H9 (cell line): ENCODE results near the gene FARS2. TPM values are rescaled to one million over a fixed set of nuclear protein-coding genes. Genes with fewer than 3 reads are reported as not detected.

Experiments used
- DNase-seq: peaks from one replicate; pipeline ENCODE4 v3.0.0-alpha.2; 2017
- H2AFZ ChIP-seq: one replicate; pipeline ENCODE4 v1.6.1; 2013; ENCODE audit warnings: mild to moderate bottlenecking, low read length, control low read depth, moderate library complexity
- H2AK5ac ChIP-seq: 2 replicates; pipeline ENCODE4 v1.6.1; 2013; ENCODE audit warnings: low read length, control low read depth, mixed read lengths; ENCODE audit not compliant: insufficient read length
- H2BK120ac ChIP-seq: one replicate; pipeline ENCODE4 v1.6.1; 2013; ENCODE audit warnings: low read depth, mild to moderate bottlenecking, low read length, control low read depth, inconsistent platforms; ENCODE audit not compliant: poor library complexity, severe bottlenecking
- H2BK12ac ChIP-seq: 2 replicates; pipeline ENCODE4 v1.6.1; 2013; ENCODE audit warnings: low read length, control low read depth, mixed read lengths, low read depth; ENCODE audit not compliant: insufficient read length
- H2BK15ac ChIP-seq: 2 replicates; pipeline ENCODE4 v1.6.1; 2013; ENCODE audit warnings: low read depth, low read length, control low read depth
- H2BK20ac ChIP-seq: one replicate; pipeline ENCODE4 v1.6.1; 2013; ENCODE audit warnings: low read depth, mild to moderate bottlenecking, low read length, control low read depth, inconsistent platforms; ENCODE audit not compliant: poor library complexity, severe bottlenecking
- H2BK5ac ChIP-seq: 2 replicates; pipeline ENCODE4 v1.6.1; 2013; ENCODE audit warnings: low read length, control low read depth, mixed read lengths; ENCODE audit not compliant: insufficient read length
- H3K14ac ChIP-seq: 2 replicates; pipeline ENCODE4 v1.6.1; 2013; ENCODE audit warnings: low read length, control low read depth; ENCODE audit not compliant: insufficient read depth
- H3K18ac ChIP-seq: 2 replicates; pipeline ENCODE4 v1.6.1; 2013; ENCODE audit warnings: low read depth, mild to moderate bottlenecking, mixed read lengths, low read length, control low read depth; ENCODE audit not compliant: insufficient read length
- H3K23ac ChIP-seq: 2 replicates; pipeline ENCODE4 v1.6.1; 2013; ENCODE audit warnings: low read length, control low read depth, mixed read lengths, low read depth; ENCODE audit not compliant: insufficient read length
- H3K23me2 ChIP-seq: 2 replicates; pipeline ENCODE4 v1.6.1; 2013; ENCODE audit warnings: low read depth, mild to moderate bottlenecking, mixed read lengths, low read length, control low read depth; ENCODE audit not compliant: insufficient read length, poor library complexity, severe bottlenecking
- H3K27ac ChIP-seq: 2 replicates; pipeline ENCODE4 v1.5.1; 2013; ENCODE audit warnings: low read length, control low read depth, mixed read lengths, low read depth; ENCODE audit not compliant: insufficient read length
- H3K27me3 ChIP-seq: 2 replicates; pipeline ENCODE4 v1.6.1; 2013; ENCODE audit warnings: low read length, control low read depth, inconsistent platforms; ENCODE audit not compliant: insufficient read depth
- H3K4ac ChIP-seq: 2 replicates; pipeline ENCODE4 v1.6.1; 2013; ENCODE audit warnings: low read depth, mild to moderate bottlenecking, control low read depth, inconsistent platforms, low read length, moderate library complexity
- H3K4me1 ChIP-seq: 2 replicates; pipeline ENCODE4 v1.6.1; 2013; ENCODE audit warnings: low read length, control low read depth, inconsistent platforms; ENCODE audit not compliant: insufficient read depth
- H3K4me2 ChIP-seq: 2 replicates; pipeline ENCODE4 v1.6.1; 2013; ENCODE audit warnings: low read length, control low read depth, mixed read lengths; ENCODE audit not compliant: insufficient read length, insufficient read depth
- H3K56ac ChIP-seq: 2 replicates; pipeline ENCODE4 v1.6.1; 2013; ENCODE audit warnings: low read depth, mild to moderate bottlenecking, mixed read lengths, low read length, control low read depth; ENCODE audit not compliant: insufficient read length
- H3K79me1 ChIP-seq: 2 replicates; pipeline ENCODE4 v1.6.1; 2013; ENCODE audit warnings: low read depth, mild to moderate bottlenecking, moderate library complexity, low read length, control low read depth, inconsistent platforms; ENCODE audit not compliant: insufficient read depth, poor library complexity, severe bottlenecking
- H3K79me2 ChIP-seq: 2 replicates; pipeline ENCODE4 v1.6.1; 2013; ENCODE audit warnings: low read length, control low read depth, inconsistent platforms; ENCODE audit not compliant: insufficient read depth
- H3K9ac ChIP-seq: 2 replicates; pipeline ENCODE4 v1.6.1; 2013; ENCODE audit warnings: low read length, control low read depth, mixed read lengths; ENCODE audit not compliant: insufficient read length; ENCODE audit errors: extremely low read depth
- H3K9me3 ChIP-seq: one replicate; pipeline ENCODE4 v1.6.1; 2013; ENCODE audit warnings: low read depth, low read length, inconsistent platforms; ENCODE audit not compliant: control insufficient read depth
- H3T11ph ChIP-seq: one replicate; pipeline ENCODE4 v1.6.1; 2013; ENCODE audit warnings: mild to moderate bottlenecking, low read length, control low read depth, inconsistent platforms
- H4K20me1 ChIP-seq: one replicate; pipeline ENCODE4 v1.6.1; 2013; ENCODE audit not compliant: control insufficient read depth, insufficient read length, insufficient read depth
- H4K5ac ChIP-seq: 2 replicates; pipeline ENCODE4 v1.6.1; 2013; ENCODE audit warnings: low read depth, mild to moderate bottlenecking, mixed read lengths, low read length, control low read depth; ENCODE audit not compliant: insufficient read length
- H4K8ac ChIP-seq: replicated peaks from 2 replicates; pipeline ENCODE4 v1.6.1; 2013; ENCODE audit warnings: low read length, control low read depth, mixed read lengths, low read depth; ENCODE audit not compliant: insufficient read length
- H4K91ac ChIP-seq: 2 replicates; pipeline ENCODE4 v1.6.1; 2013; ENCODE audit warnings: low read depth, mild to moderate bottlenecking, moderate library complexity, mixed read lengths, low read length, control low read depth; ENCODE audit not compliant: insufficient read length
- H3K27ac Mint-ChIP-seq, 3 experiments: 2 replicates in 2 of 3; 3 replicates in 1 of 3; pipeline ENCODE4 v1.8.0; 2020 to 2021; ENCODE audit warnings: mixed read lengths in 3 of 3, mild to moderate bottlenecking in 1 of 3, moderate library complexity in 1 of 3
- H3K27me3 Mint-ChIP-seq: 2 replicates; pipeline ENCODE4 v1.8.0; 2021; ENCODE audit warnings: low read depth, mild to moderate bottlenecking, moderate library complexity, mixed read lengths
- H3K36me3 Mint-ChIP-seq, 3 experiments: 2 replicates in 2 of 3; 3 replicates in 1 of 3; pipeline ENCODE4 v1.8.0; 2020 to 2021; ENCODE audit warnings: low read depth in 3 of 3, mixed read lengths in 3 of 3; ENCODE audit not compliant: insufficient read depth in 1 of 3
- H3K4me1 Mint-ChIP-seq, 2 experiments: 2 replicates each; pipeline ENCODE4 v1.8.0; 2020; ENCODE audit warnings: mixed read lengths in 2 of 2
- H3K4me3 Mint-ChIP-seq, 2 experiments: 2 replicates in 1 of 2; 3 replicates in 1 of 2; pipeline ENCODE4 v1.8.0; 2020 to 2021; ENCODE audit warnings: mild to moderate bottlenecking in 2 of 2, mixed read lengths in 2 of 2, moderate library complexity in 1 of 2
- H3K9me3 Mint-ChIP-seq, 2 experiments: 2 replicates in 1 of 2; 3 replicates in 1 of 2; pipeline ENCODE4 v1.8.0; 2020; ENCODE audit warnings: mild to moderate bottlenecking in 2 of 2, mixed read lengths in 2 of 2, moderate library complexity in 1 of 2
- WGBS: extraction: QIAGEN DNeasy Blood & Tissue Kit; methylation state at CpG from one replicate; pipeline ENCODE4 v1.1.7; 2013; ENCODE audit warnings: missing lambda C conversion rate, low lambda C conversion rate, mixed read lengths; ENCODE audit not compliant: insufficient read length; ENCODE audit errors: extremely low coverage; 5-methylcytosine and 5-hydroxymethylcytosine counted together
- total RNA-seq: library from RNA; stranded (reverse); gene quantifications from 2 replicates; pipeline ENCODE4 v1.2.1, GENCODE V29; 2021
- TF ChIP-seq, protein P1 (sequence below): fragments of 200-600 bp; sonication (generic); conservative IDR thresholded peaks from 3 replicates; pipeline ENCODE4 v1.8.0; 2021; ENCODE audit warnings: antibody characterized with exemption, mild to moderate bottlenecking

The FARS2 gene
- total RNA-seq, 1 experiment from 2014 or later: 8.5 TPM

DNA sequence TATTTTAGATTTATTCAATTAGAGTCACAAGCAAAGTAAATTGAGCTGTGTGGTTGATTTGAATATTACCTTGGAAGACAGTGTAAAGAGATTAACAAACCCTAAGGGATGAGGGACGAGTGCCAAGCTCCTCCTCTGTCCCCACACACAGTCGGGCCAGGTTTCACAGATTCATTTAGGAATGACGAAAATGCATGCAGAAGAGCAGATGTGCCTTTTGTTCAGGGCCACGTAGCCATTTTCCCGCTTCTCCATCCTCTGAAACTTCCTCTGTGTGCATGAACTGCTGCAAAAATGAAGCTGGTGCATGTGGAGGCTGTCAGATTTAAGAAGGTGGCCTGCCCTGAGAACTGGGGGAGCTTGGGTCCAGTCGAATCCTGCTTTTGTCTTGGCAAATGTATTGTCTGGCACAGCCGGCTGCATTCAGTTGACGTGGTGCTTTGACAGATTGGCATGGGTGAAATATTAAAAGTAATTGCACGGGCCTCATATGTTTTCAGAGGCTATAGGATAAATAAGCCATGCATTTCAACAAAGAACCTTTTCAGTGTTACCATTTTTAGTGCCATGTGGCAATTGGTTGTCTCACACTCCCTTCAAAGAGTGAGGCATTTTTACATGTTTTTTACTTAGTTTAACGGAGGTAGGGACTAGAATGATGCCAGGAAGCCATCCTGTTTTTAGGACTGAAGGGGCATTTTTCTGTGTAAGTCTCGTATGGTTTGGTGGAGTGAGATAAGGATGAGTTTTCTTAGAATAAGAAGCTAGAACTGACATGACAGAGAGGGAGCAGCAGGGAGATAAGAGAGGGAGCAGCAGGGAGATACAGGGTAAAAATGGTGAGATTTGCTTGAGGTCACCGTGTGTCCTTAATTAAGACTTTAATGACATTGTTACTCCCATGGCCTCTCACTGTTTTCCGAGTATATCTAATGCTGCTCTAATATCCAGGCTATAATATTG is 384.3 kb downstream of the FARS2 start:
- no peaks in the 10 kb centered on the region for H3K23me2 ChIP-seq
- H3K27ac ChIP-seq: no peak overlapping the region
- no peak overlapping the region for H3K56ac ChIP-seq
- peaks cover 5% of the 10 kb centered on the region for H3K9me3 ChIP-seq
- no peak overlapping the region for H3K9ac ChIP-seq
- H2AFZ ChIP-seq: no peak overlapping the region
- H3K27me3 Mint-ChIP-seq: no peaks in the 10 kb centered on the region; the same call in 1 of the 2 replicates
- no peak overlapping the region for H3K4ac ChIP-seq
- 0 out of 2 replicates have a peak, but pooled peaks cover 3% of the 10 kb centered on the region for H3K4me1 ChIP-seq
- no peaks in the 10 kb centered on the region for H3K79me2 ChIP-seq
- no peak overlapping the region for H3K14ac ChIP-seq
- H4K8ac ChIP-seq: no peak overlapping the region
- no peak for DNase-seq
- H2BK12ac ChIP-seq: no peak overlapping the region
- peaks cover 0 to 5% of the 10 kb centered on the region in 2 experiments; a peak in 2 of 4 replicates for H3K4me1 Mint-ChIP-seq
- no peak overlapping the region for H2BK5ac ChIP-seq
- no peak overlapping the region for H3K4me3 Mint-ChIP-seq
- H3K18ac ChIP-seq: no peak overlapping the region
- no peaks in the 10 kb centered on the region for H4K20me1 ChIP-seq
- H3K23ac ChIP-seq: no peak overlapping the region
- TF ChIP-seq, protein P1, sequence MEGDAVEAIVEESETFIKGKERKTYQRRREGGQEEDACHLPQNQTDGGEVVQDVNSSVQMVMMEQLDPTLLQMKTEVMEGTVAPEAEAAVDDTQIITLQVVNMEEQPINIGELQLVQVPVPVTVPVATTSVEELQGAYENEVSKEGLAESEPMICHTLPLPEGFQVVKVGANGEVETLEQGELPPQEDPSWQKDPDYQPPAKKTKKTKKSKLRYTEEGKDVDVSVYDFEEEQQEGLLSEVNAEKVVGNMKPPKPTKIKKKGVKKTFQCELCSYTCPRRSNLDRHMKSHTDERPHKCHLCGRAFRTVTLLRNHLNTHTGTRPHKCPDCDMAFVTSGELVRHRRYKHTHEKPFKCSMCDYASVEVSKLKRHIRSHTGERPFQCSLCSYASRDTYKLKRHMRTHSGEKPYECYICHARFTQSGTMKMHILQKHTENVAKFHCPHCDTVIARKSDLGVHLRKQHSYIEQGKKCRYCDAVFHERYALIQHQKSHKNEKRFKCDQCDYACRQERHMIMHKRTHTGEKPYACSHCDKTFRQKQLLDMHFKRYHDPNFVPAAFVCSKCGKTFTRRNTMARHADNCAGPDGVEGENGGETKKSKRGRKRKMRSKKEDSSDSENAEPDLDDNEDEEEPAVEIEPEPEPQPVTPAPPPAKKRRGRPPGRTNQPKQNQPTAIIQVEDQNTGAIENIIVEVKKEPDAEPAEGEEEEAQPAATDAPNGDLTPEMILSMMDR: no peak
- no peaks in the 10 kb centered on the region for H3K79me1 ChIP-seq
- H3K27me3 ChIP-seq: no peaks in the 10 kb centered on the region
- no peak overlapping the region for H4K91ac ChIP-seq
- H3T11ph ChIP-seq: no peak overlapping the region
- no peak overlapping the region for H2BK15ac ChIP-seq
- no peak overlapping the region for H4K5ac ChIP-seq
- H2BK120ac ChIP-seq: no peak overlapping the region
- H3K9me3 Mint-ChIP-seq: peaks cover 7 to 8% of the 10 kb centered on the region in 2 experiments; a peak in 4 of 5 replicates
- H3K27ac Mint-ChIP-seq: peak overlapping the region in 1 of 3 experiments; percentile 1; a peak in 1 of 7 replicates
- no peak overlapping the region for H2AK5ac ChIP-seq
- peaks cover 5% of the 10 kb centered on the region in 3 experiments for H3K36me3 Mint-ChIP-seq
- H2BK20ac ChIP-seq: no peak overlapping the region
- no peak overlapping the region for H3K4me2 ChIP-seq
- no CpG with 5 or more reads among the region's 13 CpGs for WGBS
